ENCODE data around the gene CECR2. TPM values are rescaled to one million over a fixed set of nuclear protein-coding genes. Genes with fewer than 3 reads are reported as not detected.
"Not testable (repeated sequence)": the region's sequence is repeated elsewhere in the genome, so short reads cannot be mapped to it uniquely, and the experiment has no call there.

CECR2 gene
- total RNA-seq, 1 experiment from 2014 or later: 0.11 TPM

DNA sequence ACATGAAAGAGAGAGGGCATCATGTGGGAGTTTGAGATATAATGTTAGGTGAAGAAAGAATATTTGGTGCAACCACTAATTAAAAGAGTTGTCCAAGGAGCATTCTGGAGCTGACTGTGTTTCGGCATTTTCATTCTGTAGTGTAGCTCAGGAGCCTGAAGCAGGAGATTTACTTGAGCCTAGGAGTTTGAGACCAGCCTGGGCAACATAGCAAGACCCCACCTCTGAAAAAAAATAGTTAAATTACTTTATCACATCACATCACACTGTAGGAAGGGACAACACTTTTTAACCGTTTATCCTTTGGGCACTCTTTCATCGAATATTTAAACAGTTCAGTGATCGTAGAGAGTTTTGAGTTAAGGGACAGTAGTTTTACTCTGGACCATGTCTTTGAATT lies 143.7 kb downstream of the CECR2 start:
- no peak for DNase-seq (ENCODE audit: low read depth)

GRCh38 chr22:17513612-17514011 lies 144.4 kb downstream of the CECR2 start:
- DNase-seq (ENCODE audit: low read depth): no peak

DNA sequence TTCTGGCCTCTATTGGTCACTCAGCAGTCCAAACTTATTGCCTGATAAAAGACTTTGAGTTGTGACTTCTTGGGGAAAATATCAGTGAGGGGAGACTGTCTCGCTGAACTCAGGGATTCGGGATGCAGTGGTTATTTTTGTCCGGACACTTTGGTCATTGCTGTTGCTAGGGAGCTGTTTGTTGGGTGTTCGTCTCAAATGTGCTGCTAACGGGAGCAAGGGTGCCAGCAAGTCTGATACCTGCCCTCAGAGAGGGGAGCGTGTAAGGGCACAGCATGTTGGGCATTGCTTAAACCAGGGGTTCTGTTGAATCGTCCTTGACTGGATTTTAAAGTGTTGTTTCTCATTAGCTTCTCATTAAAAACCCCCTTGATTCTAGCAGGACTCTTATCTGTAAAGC lies 144.8 kb downstream of the CECR2 start:
- no peak for DNase-seq (ENCODE audit: low read depth)

DNA sequence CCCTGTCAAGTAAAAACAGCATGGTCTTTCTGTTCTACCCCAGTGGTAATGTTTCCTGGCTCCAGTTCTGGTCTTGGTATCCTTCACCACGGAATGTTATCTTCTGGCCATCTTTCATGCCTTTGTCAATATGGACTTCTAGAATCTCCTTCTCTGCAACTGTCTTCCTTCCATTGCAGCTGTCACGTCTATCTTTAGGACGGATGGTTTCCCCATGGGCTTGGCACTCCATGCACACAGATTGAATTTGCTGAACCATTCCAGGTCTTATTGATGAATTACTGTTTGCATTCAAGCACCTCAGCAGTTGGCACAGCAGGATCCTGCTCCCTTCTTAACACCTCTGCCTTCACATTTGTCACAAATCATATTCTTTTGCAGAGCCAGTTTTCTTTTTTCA lies 149.1 kb downstream of the CECR2 start:
- no peak for DNase-seq (ENCODE audit: low read depth)

DNA sequence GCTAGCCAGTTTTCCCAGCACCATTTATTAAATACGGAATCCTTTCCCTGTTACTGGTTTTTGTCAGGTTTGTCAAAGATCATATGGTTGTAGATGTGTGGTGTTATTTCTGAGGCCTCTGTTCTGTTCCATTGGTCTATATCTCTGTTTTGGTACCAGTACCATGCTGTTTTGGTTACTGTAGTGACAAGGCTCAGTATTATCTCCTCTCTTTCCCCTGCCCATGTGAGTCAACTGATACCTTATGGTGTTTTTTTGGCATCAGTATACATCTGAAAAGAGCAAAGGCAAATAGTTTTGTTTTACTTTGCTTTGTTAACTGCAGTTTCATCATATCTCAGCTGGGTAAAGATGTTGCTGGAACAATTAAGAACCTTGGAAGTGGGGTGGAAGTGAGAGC lies 152.7 kb downstream of the CECR2 start:
- not testable (repeated sequence) for DNase-seq (ENCODE audit: low read depth)

DNA sequence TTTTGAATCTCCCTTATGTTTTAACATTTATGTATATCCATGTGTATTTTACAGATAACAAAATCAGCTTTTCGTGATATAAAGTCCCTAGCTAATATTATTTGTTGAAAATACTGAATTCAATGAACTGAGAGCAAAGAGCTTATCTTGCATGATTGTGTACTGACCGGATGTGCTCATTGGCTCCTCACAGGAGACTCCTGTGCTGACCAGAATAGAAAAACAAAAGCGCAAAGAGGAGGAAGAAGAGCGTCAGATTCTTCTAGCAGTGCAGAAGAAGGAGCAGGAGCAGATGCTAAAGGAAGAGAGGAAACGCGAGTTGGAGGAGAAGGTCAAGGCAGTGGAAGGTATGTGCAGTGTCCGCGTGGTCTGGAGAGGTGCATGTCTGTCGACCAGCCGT lies 154.7 kb downstream of the CECR2 start:
- no peak for DNase-seq (ENCODE audit: low read depth)

GRCh38 chr22:17536269-17536668 lies 167.0 kb downstream of the CECR2 start:
- peak; percentile 9 for DNase-seq (ENCODE audit: low read depth)

DNA sequence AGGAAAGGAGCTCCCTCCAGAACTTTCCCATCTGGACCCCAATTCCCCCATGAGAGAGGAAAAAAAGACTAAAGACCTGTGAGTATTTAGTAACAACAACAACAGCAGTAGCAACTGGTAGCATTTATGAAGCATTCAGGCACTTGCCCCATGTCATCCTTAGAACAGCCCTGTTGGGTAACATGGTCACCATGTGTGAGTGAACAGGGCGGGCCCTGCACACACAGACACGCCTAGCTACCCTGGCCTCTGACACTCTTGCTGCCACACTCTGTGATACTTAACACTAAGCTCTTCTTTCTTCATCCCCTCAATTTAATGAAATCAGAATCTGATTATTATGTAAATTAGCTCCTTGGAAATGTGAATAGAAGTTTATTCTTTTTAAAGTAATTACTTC lies 167.9 kb downstream of the CECR2 start:
- no peak for DNase-seq (ENCODE audit: low read depth)

GRCh38 chr22:17540481-17540880 lies 171.2 kb downstream of the CECR2 start:
- no peak for DNase-seq (ENCODE audit: low read depth)

DNA sequence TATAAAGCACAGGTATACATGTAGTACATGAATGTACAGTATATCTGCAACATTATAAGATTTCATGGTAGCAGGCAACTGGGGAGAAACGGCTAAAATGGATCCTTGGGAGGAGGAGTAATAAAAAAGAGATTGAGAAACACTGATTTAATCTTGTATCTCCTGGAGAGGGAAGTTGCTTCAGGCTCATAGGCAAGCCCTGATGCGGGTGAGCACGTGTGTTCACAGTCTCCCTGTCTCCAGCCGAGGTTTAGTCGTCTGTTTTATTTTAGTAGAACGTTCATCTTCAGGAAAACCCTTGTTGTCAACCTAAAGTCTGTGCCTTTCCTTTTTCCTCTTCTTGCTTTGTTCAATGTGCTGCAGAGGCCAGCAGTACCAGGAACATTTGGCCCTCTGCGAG lies 172.2 kb downstream of the CECR2 start:
- no peak for DNase-seq (ENCODE audit: low read depth)

GRCh38 chr22:17542452-17542851 lies 173.2 kb downstream of the CECR2 start:
- no peak for DNase-seq (ENCODE audit: low read depth)

DNA sequence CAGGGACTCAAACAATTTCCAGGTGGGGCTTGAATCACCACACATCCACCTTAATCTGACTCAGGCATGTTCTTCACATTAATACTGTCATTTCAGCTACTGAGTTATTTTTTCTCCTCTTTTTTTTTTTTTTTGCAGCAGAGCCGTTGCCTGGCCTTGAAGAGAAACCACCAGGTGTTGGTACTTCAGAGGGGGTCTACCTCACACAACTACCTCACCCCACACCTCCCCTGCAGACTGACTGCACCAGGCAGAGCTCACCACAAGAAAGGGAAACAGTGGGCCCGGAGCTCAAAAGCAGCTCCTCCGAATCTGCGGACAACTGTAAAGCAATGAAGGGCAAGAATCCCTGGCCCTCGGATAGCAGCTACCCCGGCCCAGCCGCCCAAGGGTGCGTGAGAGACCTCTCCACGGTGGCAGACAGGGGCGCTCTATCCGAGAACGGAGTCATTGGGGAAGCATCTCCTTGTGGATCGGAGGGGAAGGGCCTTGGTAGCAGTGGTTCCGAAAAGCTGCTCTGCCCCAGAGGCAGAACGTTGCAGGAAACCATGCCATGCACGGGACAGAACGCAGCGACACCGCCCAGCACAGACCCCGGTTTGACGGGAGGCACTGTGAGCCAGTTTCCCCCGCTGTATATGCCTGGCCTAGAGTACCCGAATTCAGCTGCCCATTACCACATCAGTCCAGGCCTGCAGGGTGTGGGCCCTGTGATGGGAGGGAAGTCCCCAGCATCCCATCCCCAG lies 178.9 kb downstream of the CECR2 start:
- no peak for DNase-seq (ENCODE audit: low read depth)

DNA sequence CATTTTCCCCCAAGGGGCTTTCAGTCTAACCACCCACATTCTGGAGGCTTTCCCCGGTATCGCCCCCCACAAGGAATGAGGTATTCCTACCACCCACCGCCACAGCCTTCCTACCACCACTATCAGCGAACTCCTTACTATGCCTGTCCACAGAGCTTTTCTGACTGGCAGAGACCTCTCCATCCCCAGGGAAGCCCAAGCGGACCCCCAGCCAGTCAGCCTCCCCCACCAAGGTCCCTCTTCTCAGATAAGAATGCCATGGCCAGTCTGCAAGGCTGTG lies 179.4 kb downstream of the CECR2 start:
- no peak for DNase-seq (ENCODE audit: low read depth)

- DNase-seq (ENCODE audit: low read depth): no peak
Measured at GRCh38 chr22:17549183-17549582, 179.9 kb downstream of the CECR2 start.

DNA sequence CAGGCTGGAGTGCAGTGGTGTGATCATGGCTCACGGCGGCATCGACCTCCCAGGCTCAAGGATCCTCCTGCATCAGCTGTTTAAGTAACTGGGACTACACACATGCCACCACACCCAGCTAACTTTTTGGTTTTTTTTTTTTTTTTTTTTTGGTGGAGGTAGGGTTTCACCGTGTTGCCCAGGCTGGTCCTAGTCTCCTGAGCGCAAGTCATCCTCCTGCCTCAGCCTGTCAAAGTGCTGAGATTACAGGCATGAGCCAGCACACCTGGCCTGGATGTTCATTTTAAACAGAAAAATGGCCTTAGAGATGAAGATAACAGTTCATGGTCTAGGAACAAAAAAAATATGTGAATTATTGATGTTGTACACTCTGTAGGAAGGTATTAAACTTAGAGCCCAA lies 180.4 kb downstream of the CECR2 start:
- no peak for DNase-seq (ENCODE audit: low read depth)

DNA sequence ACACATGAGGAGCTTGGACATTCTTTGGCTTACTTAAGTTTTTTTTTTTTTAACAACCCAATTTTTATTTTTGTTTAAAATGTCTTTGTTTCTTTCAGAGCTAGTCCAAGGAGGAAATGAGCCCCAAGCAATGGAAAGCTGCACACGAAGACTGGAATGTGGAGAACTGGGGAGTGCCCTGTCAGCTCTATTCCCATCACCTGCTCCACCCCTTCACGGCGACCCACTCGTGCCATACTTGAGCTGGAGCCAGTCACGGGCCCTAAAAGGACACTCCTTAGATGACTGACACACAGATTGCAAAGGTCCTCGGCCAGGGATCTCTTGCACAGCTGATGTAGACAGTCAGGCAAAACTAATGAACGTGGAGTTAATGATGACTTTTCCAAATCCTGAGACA lies 183.5 kb downstream of the CECR2 start:
- no peak for DNase-seq (ENCODE audit: low read depth)

DNA sequence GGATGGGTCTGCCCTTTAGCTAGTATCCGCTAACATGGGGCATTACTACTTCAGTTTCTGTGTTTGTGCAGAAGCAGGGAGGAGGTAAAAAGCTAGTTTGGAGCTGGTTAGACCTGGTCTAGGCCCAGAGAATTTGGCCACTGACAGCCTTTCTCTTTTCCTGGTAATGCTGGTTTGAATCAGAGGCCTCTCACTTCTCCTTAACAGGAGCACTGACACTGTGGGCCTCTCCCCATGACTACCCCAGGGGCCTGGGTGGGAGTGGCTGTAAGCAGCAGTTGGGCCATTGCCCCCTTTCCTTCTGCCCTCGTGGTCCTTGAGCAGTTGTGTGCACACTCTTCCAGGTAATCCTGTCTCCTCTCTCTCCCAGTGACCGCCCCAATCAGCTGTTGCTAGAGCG lies 185.6 kb downstream of the CECR2 start:
- no peak for DNase-seq (ENCODE audit: low read depth)

DNA sequence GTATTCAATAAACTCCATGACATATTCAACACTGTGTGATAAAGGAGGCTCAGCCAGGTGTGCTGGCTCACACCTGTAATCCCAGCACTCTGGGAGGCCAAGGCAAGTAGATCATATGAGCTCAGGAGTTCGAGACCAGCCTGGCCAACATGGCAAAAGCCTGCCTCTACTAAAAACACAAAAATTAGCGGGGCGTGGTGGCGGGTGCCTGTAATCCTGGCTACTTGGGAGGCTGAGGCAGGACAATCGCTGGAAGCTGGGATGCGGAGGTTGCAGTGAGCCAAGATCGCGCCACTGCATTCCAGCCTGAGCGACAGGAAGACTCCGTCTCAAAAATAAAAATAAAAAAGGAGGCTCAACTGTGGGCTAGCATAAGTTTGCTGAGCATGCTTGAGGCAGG lies 189.9 kb downstream of the CECR2 start:
- DNase-seq (ENCODE audit: low read depth): no peak

- peak; percentile 35 for DNase-seq (ENCODE audit: low read depth)
Measured at GRCh38 chr22:17562906-17563870, 193.9 kb downstream of the CECR2 start, which contains the start of gene SLC25A18. SLC25A18 (plus strand) TSS chr22:17563498; CDS start chr22:17579945, 16,447 bp downstream.

- DNase-seq (ENCODE audit: low read depth): peak; percentile 29
Measured at GRCh38 chr22:17563936-17564391, 194.7 kb downstream of the CECR2 start.

DNA sequence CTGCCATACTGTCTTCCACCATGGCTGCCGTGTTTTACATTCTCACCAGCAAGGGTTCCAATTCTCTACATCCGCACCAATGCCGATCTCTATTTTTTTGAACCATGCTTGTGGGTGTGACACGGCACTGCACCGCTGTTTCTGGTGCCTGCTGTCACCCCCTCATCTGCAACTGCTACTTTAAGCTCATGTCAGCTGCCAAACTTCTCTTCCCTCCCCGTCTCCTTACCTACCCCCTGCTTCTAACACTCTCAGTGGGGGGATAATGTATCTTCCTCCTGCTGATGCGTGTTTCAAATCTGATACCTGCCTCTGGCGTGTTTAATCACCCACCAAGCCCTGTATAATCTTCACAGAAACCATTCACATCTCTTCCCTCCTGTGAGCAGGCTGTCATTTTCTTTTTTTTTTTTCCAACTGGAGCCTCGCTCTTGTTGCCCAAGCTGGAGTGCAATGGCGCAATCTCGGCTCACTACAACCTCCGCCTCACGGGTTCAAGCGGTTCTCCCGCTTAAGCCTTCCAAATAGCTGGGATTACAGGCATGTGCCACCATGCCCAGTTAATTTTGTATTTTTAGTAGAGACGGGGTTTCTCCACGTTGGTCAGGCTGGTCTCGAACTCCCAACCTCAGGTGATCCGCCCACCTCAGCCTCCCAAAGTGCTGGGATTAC lies 196.9 kb downstream of the CECR2 start:
- not testable (repeated sequence) for DNase-seq (ENCODE audit: low read depth)

GRCh38 chr22:17566776-17567175 lies 197.5 kb downstream of the CECR2 start:
- no peak for DNase-seq (ENCODE audit: low read depth)
